MM.1S (cell line): ENCODE results near the gene IL26.

Experiments
- DNase-seq: peaks from one replicate; pipeline ENCODE4 v3.0.0-alpha.2; 2015
- H2AFZ ChIP-seq: fragments of 300-600 bp; sonication (generic); 2 replicates; pipeline ENCODE4 v1.6.0; 2016; ENCODE audit warnings: antibody characterized with exemption, low read length
- H3F3A ChIP-seq: fragments of 300-600 bp; sonication (generic); 2 replicates; pipeline ENCODE4 v1.6.1; 2016; ENCODE audit warnings: mild to moderate bottlenecking, antibody characterized with exemption, low read length, moderate library complexity, mixed read lengths; ENCODE audit not compliant: insufficient read depth
- H3K27ac ChIP-seq: fragments of 300-600 bp; sonication (generic); 2 replicates; pipeline ENCODE4 v1.5.1; 2016; ENCODE audit warnings: mild to moderate bottlenecking, low read length
- H3K27me3 ChIP-seq: fragments of 300-600 bp; sonication (generic); replicated peaks from 2 replicates; pipeline ENCODE4 v1.6.0; 2016; ENCODE audit warnings: low read length; ENCODE audit not compliant: insufficient read depth
- H3K36me3 ChIP-seq: fragments of 300-600 bp; sonication (generic); replicated peaks from 2 replicates; pipeline ENCODE4 v1.6.1; 2016; ENCODE audit warnings: mild to moderate bottlenecking, low read length, mixed read lengths; ENCODE audit not compliant: insufficient read depth
- H3K4me1 ChIP-seq: fragments of 300-600 bp; sonication (generic); 2 replicates; pipeline ENCODE4 v1.6.1; 2016; ENCODE audit warnings: low read length, mixed read lengths
- H3K4me2 ChIP-seq: fragments of 300-600 bp; sonication (generic); 2 replicates; pipeline ENCODE4 v1.6.0; 2016; ENCODE audit warnings: low read depth, low read length
- H3K4me3 ChIP-seq: fragments of 300-600 bp; sonication (generic); 2 replicates; pipeline ENCODE4 v1.5.1; 2016; ENCODE audit warnings: low read length, mixed read lengths
- H3K79me2 ChIP-seq: fragments of 300-600 bp; sonication (generic); 2 replicates; pipeline ENCODE4 v1.6.1; 2016; ENCODE audit warnings: mixed run types, low read length, mixed read lengths
- H3K9ac ChIP-seq: fragments of 300-600 bp; sonication (generic); 2 replicates; pipeline ENCODE4 v1.6.1; 2016; ENCODE audit warnings: low read length, mixed read lengths
- H3K9me2 ChIP-seq: fragments of 300-600 bp; sonication (generic); replicated peaks from 2 replicates; pipeline ENCODE4 v1.6.1; 2016; ENCODE audit warnings: mild to moderate bottlenecking, low read length, mixed read lengths; ENCODE audit not compliant: insufficient read depth
- H3K9me3 ChIP-seq: fragments of 300-600 bp; sonication (generic); replicated peaks from 2 replicates; pipeline ENCODE4 v1.6.1; 2016; ENCODE audit warnings: mild to moderate bottlenecking, low read length, mixed read lengths; ENCODE audit not compliant: insufficient read depth
- H4K20me1 ChIP-seq: fragments of 300-600 bp; sonication (generic); 2 replicates; pipeline ENCODE4 v1.6.1; 2016; ENCODE audit warnings: mild to moderate bottlenecking, low read length, moderate library complexity, mixed read lengths; ENCODE audit not compliant: insufficient read depth
- EZH2 ChIP-seq: fragments of 300-600 bp; sonication (generic); optimal IDR thresholded peaks from 2 replicates; pipeline ENCODE3; 2017; ENCODE audit warnings: low read depth, mild to moderate bottlenecking, antibody characterized with exemption, low read length, mixed read lengths
- EZH2phosphoT487 ChIP-seq: fragments of 300-600 bp; sonication (generic); IDR thresholded peaks from 2 replicates; pipeline ENCODE4 v1.6.1; 2018; ENCODE audit warnings: antibody characterized with exemption, low read length
- TF ChIP-seq, protein P1 (sequence below): fragments of 300-600 bp; sonication (generic); IDR thresholded peaks from 2 replicates; pipeline ENCODE4 v1.5.1; 2016; ENCODE audit warnings: antibody characterized with exemption, low read length, mixed read lengths

Gene IL26, protein sequence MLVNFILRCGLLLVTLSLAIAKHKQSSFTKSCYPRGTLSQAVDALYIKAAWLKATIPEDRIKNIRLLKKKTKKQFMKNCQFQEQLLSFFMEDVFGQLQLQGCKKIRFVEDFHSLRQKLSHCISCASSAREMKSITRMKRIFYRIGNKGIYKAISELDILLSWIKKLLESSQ

GRCh38 chr12:68225576-68226476 is at the start of gene IL26:
Gene IL26 (minus strand): TSS chr12:68225810. CDS start chr12:68225756, 54 bp downstream.
- H3K4me2 ChIP-seq = no peak within 1 kb of the TSS
- no peaks in the 10 kb centered on the region for H3K36me3 ChIP-seq
- no peaks in the 10 kb centered on the region for H3K27me3 ChIP-seq
- no peak for TF ChIP-seq EZH2
- DNase-seq = no peak
- no peaks in the 10 kb centered on the region for H4K20me1 ChIP-seq
- no peaks in the 10 kb centered on the region for H3K79me2 ChIP-seq
- H3K9me3 ChIP-seq = no peaks in the 10 kb centered on the region
- H3K9ac ChIP-seq = no peak within 1 kb of the TSS
- H2AFZ ChIP-seq = no peak within 1 kb of the TSS
- 0 out of 2 replicates have a peak, but pooled peaks cover 3% of the 10 kb centered on the region for H3K4me1 ChIP-seq
- no peak within 1 kb of the TSS for H3K4me3 ChIP-seq
- no peaks in the 10 kb centered on the region for H3K9me2 ChIP-seq
- H3F3A ChIP-seq = no peaks in the 10 kb centered on the region
- H3K27ac ChIP-seq = no peak within 1 kb of the TSS

DNA sequence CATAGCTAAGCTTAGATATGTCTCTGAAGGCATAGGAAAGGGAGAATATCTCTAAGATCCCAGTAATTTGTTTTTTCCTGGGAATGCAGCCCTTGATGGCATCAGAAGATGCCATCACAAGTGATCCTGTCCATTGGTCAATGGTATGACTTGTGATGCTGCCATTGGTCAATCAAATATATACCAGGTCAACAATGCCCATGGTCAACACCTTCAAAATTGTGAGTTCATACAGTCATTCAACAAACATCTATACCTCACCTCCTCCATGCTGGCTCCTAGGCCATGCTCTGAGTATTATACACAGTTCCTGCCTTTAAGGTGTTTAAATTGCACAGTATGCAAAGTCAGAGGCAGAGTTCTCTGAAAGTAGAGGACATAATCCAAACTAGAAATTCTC is 47.1 kb upstream of the IL26 start:
- no peaks in the 10 kb centered on the region for H3K79me2 ChIP-seq
- TF ChIP-seq, protein P1, sequence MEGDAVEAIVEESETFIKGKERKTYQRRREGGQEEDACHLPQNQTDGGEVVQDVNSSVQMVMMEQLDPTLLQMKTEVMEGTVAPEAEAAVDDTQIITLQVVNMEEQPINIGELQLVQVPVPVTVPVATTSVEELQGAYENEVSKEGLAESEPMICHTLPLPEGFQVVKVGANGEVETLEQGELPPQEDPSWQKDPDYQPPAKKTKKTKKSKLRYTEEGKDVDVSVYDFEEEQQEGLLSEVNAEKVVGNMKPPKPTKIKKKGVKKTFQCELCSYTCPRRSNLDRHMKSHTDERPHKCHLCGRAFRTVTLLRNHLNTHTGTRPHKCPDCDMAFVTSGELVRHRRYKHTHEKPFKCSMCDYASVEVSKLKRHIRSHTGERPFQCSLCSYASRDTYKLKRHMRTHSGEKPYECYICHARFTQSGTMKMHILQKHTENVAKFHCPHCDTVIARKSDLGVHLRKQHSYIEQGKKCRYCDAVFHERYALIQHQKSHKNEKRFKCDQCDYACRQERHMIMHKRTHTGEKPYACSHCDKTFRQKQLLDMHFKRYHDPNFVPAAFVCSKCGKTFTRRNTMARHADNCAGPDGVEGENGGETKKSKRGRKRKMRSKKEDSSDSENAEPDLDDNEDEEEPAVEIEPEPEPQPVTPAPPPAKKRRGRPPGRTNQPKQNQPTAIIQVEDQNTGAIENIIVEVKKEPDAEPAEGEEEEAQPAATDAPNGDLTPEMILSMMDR = no peak
- TF ChIP-seq EZH2 = no peak
- H3K4me2 ChIP-seq = no peak overlapping the region
- no peaks in the 10 kb centered on the region for H3K36me3 ChIP-seq
- no peak overlapping the region for H3K4me3 ChIP-seq
- no peak for DNase-seq
- no peaks in the 10 kb centered on the region for H3F3A ChIP-seq
- no peak overlapping the region for H3K27ac ChIP-seq
- no peaks in the 10 kb centered on the region for H3K9me3 ChIP-seq
- H3K9me2 ChIP-seq = no peaks in the 10 kb centered on the region
- H3K4me1 ChIP-seq = no peaks in the 10 kb centered on the region
- no peak overlapping the region for H3K9ac ChIP-seq
- H3K27me3 ChIP-seq = no peaks in the 10 kb centered on the region
- no peaks in the 10 kb centered on the region for H4K20me1 ChIP-seq
- H2AFZ ChIP-seq = no peak overlapping the region

- Histone ChIP-seq H3K27ac (no peak overlapping the region), H3F3A (no peaks in the 10 kb centered on the region), H4K20me1 (no peaks in the 10 kb centered on the region), H3K9ac (no peak overlapping the region), H2AFZ (no peak overlapping the region), H3K4me1 (no peaks in the 10 kb centered on the region), H3K4me2 (no peak overlapping the region), H3K4me3 (no peak overlapping the region), H3K27me3 (no peaks in the 10 kb centered on the region), H3K9me2 (no peaks in the 10 kb centered on the region), H3K79me2 (no peaks in the 10 kb centered on the region), H3K36me3 (no peaks in the 10 kb centered on the region), H3K9me3 (no peaks in the 10 kb centered on the region)
- DNase-seq = no peak
- TF ChIP-seq, protein P1 = no peak
- TF ChIP-seq EZH2 (no peak), EZH2phosphoT487 (no peak)
These were observed 45.7 kb upstream of the IL26 start for GRCh38 chr12:68271346-68271745.

GRCh38 chr12:68270358-68270757 is 44.7 kb upstream of the IL26 start:
- H2AFZ ChIP-seq = no peak overlapping the region
- TF ChIP-seq, protein P1 = no peak
- no peak for TF ChIP-seq EZH2phosphoT487
- no peak for TF ChIP-seq EZH2
- no peak for DNase-seq
- H4K20me1 ChIP-seq = no peaks in the 10 kb centered on the region
- no peaks in the 10 kb centered on the region for H3K27me3 ChIP-seq
- H3K4me3 ChIP-seq = no peak overlapping the region
- no peaks in the 10 kb centered on the region for H3K4me1 ChIP-seq
- H3K79me2 ChIP-seq = no peaks in the 10 kb centered on the region
- H3K9me3 ChIP-seq = no peaks in the 10 kb centered on the region
- no peaks in the 10 kb centered on the region for H3K9me2 ChIP-seq
- no peak overlapping the region for H3K27ac ChIP-seq
- no peak overlapping the region for H3K4me2 ChIP-seq
- H3K9ac ChIP-seq = no peak overlapping the region
- no peaks in the 10 kb centered on the region for H3F3A ChIP-seq
- H3K36me3 ChIP-seq = no peaks in the 10 kb centered on the region
